GM12801 (cell line): ENCODE measurements around the gene CACNA1C.

Experiments
- CTCF ChIP-seq: IDR thresholded peaks from one replicate; pipeline ENCODE4 v1.5.1; 2011; ENCODE audit warnings: control low read depth; ENCODE audit not compliant: insufficient read length; ENCODE audit errors: extremely low read depth

Gene CACNA1C

DNA sequence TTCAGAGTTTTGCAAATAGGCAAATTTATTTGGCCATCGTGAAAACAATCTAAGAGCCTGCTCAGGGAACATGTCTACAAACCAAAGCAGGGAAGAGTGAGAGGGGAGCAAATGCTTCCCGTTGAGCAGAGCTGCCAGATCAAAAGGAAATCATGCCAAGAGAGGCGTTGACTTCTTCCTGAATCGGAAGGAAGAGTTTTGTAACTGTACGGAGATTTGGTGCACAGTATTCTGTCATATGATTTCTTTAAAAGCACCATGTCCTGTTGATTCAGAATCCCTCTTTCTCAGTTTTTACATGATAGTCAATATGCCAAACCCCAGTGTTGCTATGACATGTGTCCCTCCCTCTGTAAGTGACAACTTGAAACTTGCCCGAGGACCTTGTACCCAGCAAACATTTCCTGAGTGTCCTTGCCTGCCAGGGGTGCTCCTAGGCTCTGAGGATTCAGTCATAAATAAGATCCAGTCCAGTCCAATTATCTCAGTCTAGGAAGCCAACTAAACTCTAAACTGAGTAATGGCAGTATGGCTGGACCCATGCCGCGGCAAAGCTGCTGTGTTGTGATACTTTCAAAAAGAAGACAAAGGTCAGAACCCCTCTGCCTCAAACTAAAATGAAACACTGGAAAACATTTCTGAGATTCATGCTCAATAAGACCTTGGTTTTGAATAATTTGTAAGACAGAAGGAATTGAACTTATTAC is 441.9 kb downstream of the CACNA1C start:
- no peak for TF ChIP-seq CTCF

- TF ChIP-seq CTCF = no peak
These were observed 442.8 kb downstream of the CACNA1C start for GRCh38 chr12:2495417-2496112.

- TF ChIP-seq CTCF = no peak
These were observed 446.2 kb downstream of the CACNA1C start for GRCh38 chr12:2498964-2499500.

GRCh38 chr12:2501464-2502191 is 448.8 kb downstream of the CACNA1C start:
- TF ChIP-seq CTCF = no peak

DNA sequence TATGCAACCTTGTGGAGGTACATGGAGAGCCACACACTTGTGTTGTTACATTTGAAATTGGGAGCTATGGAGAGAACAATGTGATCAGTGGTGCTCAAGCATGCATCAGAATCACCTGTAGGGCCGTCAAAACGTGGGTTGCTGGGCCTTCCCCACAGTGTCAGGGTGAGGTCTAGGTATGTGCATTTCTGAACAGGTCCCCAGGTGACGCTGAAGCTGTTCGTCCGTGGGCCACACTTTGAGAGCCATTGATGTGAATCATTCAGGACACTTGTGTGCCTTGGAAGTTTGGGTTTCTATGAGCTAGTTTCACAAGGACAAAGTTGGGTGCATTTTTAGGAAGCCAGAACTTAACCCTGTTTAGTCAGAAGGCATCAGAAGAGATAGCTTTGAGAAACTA is 450.2 kb downstream of the CACNA1C start:
- TF ChIP-seq CTCF = no peak

GRCh38 chr12:2503762-2504161 is 451.0 kb downstream of the CACNA1C start:
- no peak for TF ChIP-seq CTCF

DNA sequence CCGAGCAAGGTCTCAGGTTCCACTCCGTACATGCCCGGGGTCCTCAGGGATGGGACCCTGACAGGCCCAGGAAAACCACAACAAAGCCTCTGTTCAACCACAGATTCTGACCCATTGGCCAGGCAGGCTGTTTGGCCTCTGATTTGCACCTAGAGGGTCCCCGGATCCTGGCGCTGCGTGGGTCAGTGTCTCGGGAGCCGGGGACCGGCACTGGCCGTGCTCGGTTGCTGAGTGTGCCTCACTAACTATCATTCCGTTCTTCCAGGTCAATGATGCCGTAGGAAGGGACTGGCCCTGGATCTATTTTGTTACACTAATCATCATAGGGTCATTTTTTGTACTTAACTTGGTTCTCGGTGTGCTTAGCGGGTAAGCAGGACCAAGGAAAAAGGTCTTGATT is 451.8 kb downstream of the CACNA1C start:
- no peak for TF ChIP-seq CTCF
